MCF 10A (cell line): ENCODE data around the gene OAT. TPM values are rescaled to one million over a fixed set of nuclear protein-coding genes. Genes with fewer than 3 reads are reported as not detected.

Source experiments
- BruUV-seq: library from RNA; stranded (reverse); fragments of 400-500 nt; replicated peaks from 2 replicates; lab custom pipeline; 2021; lab: Mats Ljungman, UMichigan
- CTCF ChIA-PET: fragments of 300-600 bp; sonication (Branson Sonifier 250); formaldehyde crosslinking; extraction: SDS; loops from one replicate; lab custom pipeline; 2021; ENCODE audit warnings: antibody characterized with exemption, inconsistent platforms; lab: Yijun Ruan, JAX
- POLR2A ChIA-PET: fragments of 300-600, 350-650 bp; sonication (Branson Sonifier 250); formaldehyde crosslinking; extraction: SDS; loops from one replicate; lab custom pipeline; 2020; ENCODE audit warnings: antibody characterized with exemption, inconsistent platforms; lab: Yijun Ruan, JAX
- DNase-seq: peaks from one replicate; pipeline ENCODE4 v3.0.0-alpha.2; 2018; ENCODE audit not compliant: unreplicated experiment
- H3K27ac Mint-ChIP-seq: one replicate; pipeline ENCODE4 v1.8.0; 2022; ENCODE audit warnings: mild to moderate bottlenecking, low read depth, mixed read lengths; ENCODE audit not compliant: unreplicated experiment
- H3K27me3 Mint-ChIP-seq: one replicate; pipeline ENCODE4 v1.8.0; 2022; ENCODE audit warnings: mixed read lengths; ENCODE audit not compliant: insufficient read depth, unreplicated experiment
- H3K36me3 Mint-ChIP-seq: one replicate; pipeline ENCODE4 v1.8.0; 2022; ENCODE audit warnings: mild to moderate bottlenecking, moderate library complexity, mixed read lengths; ENCODE audit not compliant: insufficient read depth, unreplicated experiment
- H3K4me1 Mint-ChIP-seq: one replicate; pipeline ENCODE4 v1.8.0; 2022; ENCODE audit warnings: mixed read lengths; ENCODE audit not compliant: insufficient read depth, unreplicated experiment
- H3K4me3 Mint-ChIP-seq: one replicate; pipeline ENCODE4 v1.8.0; 2022; ENCODE audit warnings: mild to moderate bottlenecking, moderate library complexity, mixed read lengths; ENCODE audit not compliant: unreplicated experiment
- H3K9me3 Mint-ChIP-seq: one replicate; pipeline ENCODE4 v1.8.0; 2022; ENCODE audit warnings: mixed read lengths; ENCODE audit not compliant: unreplicated experiment
- CTCF ChIP-seq: fragments of 200-600 bp; IDR thresholded peaks from one replicate; pipeline ENCODE4 v1.8.0; 2022; ENCODE audit warnings: antibody characterized with exemption, mild to moderate bottlenecking; ENCODE audit not compliant: unreplicated experiment
- intact Hi-C: fragments of 100-400 bp; cut with micrococcal nuclease; formaldehyde crosslinking; loops from 2 replicates; pipeline ENCODE4 v1.14.1; 2022
- total RNA-seq: library from RNA; stranded (reverse); gene quantifications from 2 replicates; pipeline ENCODE4 v1.2.3, GENCODE V29; 2022

Gene OAT
- total RNA-seq, 1 experiment from 2014 or later = 68.1 TPM

GRCh38 chr10:124458473-124458872 is 39.8 kb upstream of the OAT start:
- H3K27me3 Mint-ChIP-seq = peaks cover 29% of the 10 kb centered on the region
- no TSS peak for BruUV-seq
- DNase-seq = no peak
- H3K27ac Mint-ChIP-seq = no peak overlapping the region
- POLR2A ChIA-PET = no interaction called here
- intact Hi-C loops = no loop called here
- TF ChIP-seq CTCF = no peak
- H3K36me3 Mint-ChIP-seq = no peaks in the 10 kb centered on the region
- no peaks in the 10 kb centered on the region for H3K9me3 Mint-ChIP-seq
- no peak overlapping the region for H3K4me3 Mint-ChIP-seq
- CTCF ChIA-PET = no interaction called here
- H3K4me1 Mint-ChIP-seq = peaks cover 6% of the 10 kb centered on the region

- ChIA-PET CTCF (no interaction called here), POLR2A (no interaction called here)
- Mint-ChIP-seq H3K4me1 (no peaks in the 10 kb centered on the region), H3K27me3 (peaks cover 47% of the 10 kb centered on the region), H3K27ac (no peak overlapping the region), H3K9me3 (no peaks in the 10 kb centered on the region), H3K4me3 (no peak overlapping the region), H3K36me3 (no peaks in the 10 kb centered on the region)
- intact Hi-C loops = no loop called here
- no peak for DNase-seq
- no peak for TF ChIP-seq CTCF
- no TSS peak for BruUV-seq
Measured at GRCh38 chr10:124455441-124455840, 36.7 kb upstream of the OAT start.

- no peak for TF ChIP-seq CTCF
- intact Hi-C loops = no loop called here
- Mint-ChIP-seq H3K36me3 (no peaks in the 10 kb centered on the region), H3K4me3 (no peak overlapping the region), H3K27ac (no peak overlapping the region), H3K9me3 (no peaks in the 10 kb centered on the region), H3K27me3 (peaks cover 54% of the 10 kb centered on the region), H3K4me1 (peaks cover 4% of the 10 kb centered on the region)
- ChIA-PET CTCF (no interaction called here), POLR2A (interaction anchor here (0.6 kb wide), 1 partner anchor 261 kb away, joined by 3 read pairs; no protein-coding TSS in a partner anchor)
- no peak for DNase-seq
- BruUV-seq = no TSS peak
Measured at GRCh38 chr10:124453960-124454610, 35.4 kb upstream of the OAT start.

- Mint-ChIP-seq H3K27ac (no peak overlapping the region), H3K4me1 (peaks cover 6% of the 10 kb centered on the region), H3K4me3 (no peak overlapping the region), H3K36me3 (no peaks in the 10 kb centered on the region), H3K27me3 (peaks cover 52% of the 10 kb centered on the region), H3K9me3 (no peaks in the 10 kb centered on the region)
- CTCF ChIA-PET = interaction anchor here (0.6 kb wide), 1 partner anchor 12 kb away, joined by 5 read pairs; no protein-coding TSS in a partner anchor
- POLR2A ChIA-PET = no interaction called here
- no peak for DNase-seq
- no TSS peak for BruUV-seq
- no peak for TF ChIP-seq CTCF
- intact Hi-C loops = no loop called here
Measured at GRCh38 chr10:124451276-124451675, 32.6 kb upstream of the OAT start.
